IPS-11a (cell line): ENCODE measurements around the gene ADAM17.
"Not testable (repeated sequence)": the region's sequence is repeated elsewhere in the genome, so short reads cannot be mapped to it uniquely, and the experiment has no call there.

Experiments used
- H3K4me3 ChIP-seq: one replicate; pipeline ENCODE4 v1.5.1; 2013; ENCODE audit warnings: low read depth, low read length, control low read depth

The ADAM17 gene

GRCh38 chr2:9555297-9556120 is at the start of gene ADAM17:
TSS of gene ADAM17 (minus strand) at chr2:9555830. CDS start at chr2:9555605, 225 bp downstream.
- peak within 1 kb of the TSS; percentile 79 for H3K4me3 ChIP-seq

GRCh38 chr2:9602412-9602811 is 46.8 kb upstream of the ADAM17 start:
- H3K4me3 ChIP-seq, result no peak overlapping the region

DNA sequence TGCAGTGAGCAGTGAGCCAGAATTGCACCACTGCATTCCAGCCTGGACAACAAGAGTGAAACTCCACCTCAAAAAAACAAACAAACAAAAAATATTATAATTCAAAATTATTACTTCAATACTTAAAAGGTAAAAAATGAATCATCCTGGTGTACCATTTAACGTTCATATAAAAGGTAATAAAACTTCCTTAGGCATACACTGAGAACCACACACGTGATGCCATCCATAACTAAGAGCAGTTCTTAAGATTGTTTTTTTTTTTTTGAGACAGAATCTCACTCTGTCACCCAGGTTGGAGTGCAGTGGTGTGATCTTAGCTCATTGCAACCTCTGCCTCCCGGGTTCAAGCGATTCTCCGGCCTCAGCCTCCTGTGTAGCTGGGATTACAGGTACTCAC is 45.8 kb upstream of the ADAM17 start:
- H3K4me3 ChIP-seq, result no peak overlapping the region

- H3K4me3 ChIP-seq, result no peak overlapping the region
Observed at GRCh38 chr2:9599430-9599829, 43.8 kb upstream of the ADAM17 start.

DNA sequence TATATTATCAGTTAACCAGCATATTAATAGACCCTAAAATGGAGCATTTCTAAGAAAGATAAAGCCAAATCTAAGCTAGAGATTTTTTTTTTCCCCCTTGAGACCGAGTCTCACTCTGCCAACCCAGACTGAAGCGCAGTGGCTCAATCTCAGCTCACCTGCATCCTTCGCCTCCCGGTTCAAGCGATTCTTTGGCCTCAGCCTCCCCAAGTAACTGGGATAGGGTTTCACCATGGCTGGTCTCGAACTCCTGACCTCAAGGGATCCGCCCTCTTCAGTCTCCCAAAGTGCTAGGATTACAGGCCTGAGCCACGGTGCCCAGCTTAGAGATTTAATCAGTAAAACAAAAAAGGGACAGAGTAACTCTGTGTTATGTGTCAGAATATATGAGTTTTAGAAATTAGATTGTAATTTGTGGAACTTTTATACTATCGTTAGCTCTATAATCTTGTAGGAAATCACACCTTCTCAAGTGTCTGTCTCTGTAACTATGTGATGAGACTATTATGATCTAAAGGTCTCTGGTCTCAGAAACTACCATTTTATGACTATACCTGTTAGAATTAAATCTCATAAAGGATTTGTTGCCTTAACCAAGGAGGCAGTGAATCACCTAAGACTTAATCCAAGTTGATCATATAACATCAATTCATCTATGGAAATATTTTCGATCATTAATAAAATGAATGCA is 41.1 kb upstream of the ADAM17 start:
- no peak overlapping the region for H3K4me3 ChIP-seq

DNA sequence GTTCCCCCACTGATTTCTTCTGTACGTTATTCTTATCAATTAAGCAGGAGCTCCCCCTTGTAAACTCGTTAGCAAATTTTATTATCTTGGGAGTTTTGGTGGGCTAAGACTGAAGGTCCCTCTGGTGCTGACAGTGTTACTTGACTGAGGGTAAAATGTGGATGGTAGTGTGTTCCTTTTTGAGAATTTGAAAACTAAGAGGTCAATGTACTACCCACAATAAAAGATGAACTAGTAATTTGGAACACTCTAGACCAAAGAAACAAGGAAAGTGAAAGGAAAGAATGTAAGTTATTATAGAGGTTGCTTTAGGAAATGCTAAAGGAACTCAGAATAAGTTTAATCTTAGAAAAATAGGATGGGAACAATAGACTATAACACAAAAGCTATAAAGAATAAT is 40.1 kb upstream of the ADAM17 start:
- H3K4me3 ChIP-seq, result no peak overlapping the region

- not testable (repeated sequence) for H3K4me3 ChIP-seq
Observed at GRCh38 chr2:9595256-9595655, 39.6 kb upstream of the ADAM17 start.

DNA sequence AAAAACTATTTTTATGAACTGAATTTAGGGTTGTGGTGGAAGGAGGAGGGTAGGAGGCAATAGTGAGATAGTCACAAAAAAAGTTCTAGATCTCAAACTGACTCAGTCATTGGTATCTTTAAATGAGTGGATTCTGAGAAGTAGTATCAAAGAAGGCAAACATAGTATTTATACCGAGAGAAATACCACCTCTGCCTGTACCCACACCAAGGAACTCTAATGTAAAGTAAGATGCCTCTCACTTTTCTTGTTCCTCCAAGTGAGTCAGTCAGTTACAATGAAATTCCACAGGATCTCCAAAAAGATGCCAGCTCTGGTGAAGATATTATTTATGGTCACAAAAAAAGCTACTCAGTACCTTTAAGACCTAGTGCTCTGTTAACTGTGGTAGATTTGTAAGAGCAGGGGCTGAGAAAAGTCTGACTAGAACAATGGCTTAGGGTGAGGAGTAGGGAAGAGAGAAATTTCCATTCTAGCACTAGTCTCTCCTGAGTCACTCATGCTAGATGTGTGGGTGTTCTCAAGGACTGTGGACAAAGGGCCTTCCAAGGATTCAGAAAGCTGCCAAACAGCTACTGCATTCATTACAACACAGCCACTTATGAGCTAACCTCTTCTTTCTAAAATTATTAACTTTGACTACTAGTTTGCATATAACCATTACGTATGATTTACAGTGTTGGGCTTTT is 38.9 kb upstream of the ADAM17 start:
- no peak overlapping the region for H3K4me3 ChIP-seq

- H3K4me3 ChIP-seq, result no peak overlapping the region
Observed at GRCh38 chr2:9593925-9594324, 38.3 kb upstream of the ADAM17 start.

- no peak overlapping the region for H3K4me3 ChIP-seq
Observed at GRCh38 chr2:9592699-9593098, 37.1 kb upstream of the ADAM17 start.

GRCh38 chr2:9590641-9591040 is 35.0 kb upstream of the ADAM17 start:
- no peak overlapping the region for H3K4me3 ChIP-seq

GRCh38 chr2:9586465-9586864 is 30.8 kb upstream of the ADAM17 start:
- no peak overlapping the region for H3K4me3 ChIP-seq

DNA sequence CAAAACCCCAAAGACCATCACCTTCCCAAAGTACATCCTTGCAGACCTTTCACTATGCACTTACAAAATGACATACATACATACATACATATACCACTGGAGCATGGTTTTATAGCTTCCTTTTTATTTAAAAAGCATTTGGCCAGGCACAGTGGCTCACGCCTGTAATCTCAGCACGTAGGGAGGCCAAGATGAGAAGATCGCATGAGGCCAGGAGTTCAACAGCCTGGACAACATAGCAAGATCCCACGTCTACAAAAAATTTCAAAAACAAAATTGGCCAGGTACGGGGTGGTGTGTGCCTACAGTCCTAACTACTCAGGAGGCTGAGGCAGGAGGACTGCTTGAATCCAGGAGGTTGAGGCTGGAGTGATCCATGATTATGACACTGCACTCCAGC is 29.9 kb upstream of the ADAM17 start:
- H3K4me3 ChIP-seq, result no peak overlapping the region

DNA sequence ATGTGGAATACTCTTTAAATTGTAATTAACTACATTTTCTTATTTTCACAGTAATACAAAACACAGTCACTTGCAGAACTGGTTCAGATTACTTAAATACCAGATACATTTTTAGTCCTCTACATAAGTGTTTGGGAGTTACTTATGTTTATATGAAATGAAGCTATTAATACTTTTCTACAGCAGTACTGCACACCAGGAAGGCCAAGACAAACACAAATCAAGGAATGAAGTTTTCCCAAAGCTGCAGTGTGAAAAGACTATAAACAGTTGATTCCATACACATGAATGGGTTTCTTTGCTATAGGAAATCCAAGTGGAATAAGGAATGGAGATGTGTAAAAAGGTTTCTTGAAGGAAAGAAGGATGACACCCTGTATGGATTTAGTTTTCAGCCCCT is 29.3 kb upstream of the ADAM17 start:
- H3K4me3 ChIP-seq, result not testable (repeated sequence)

DNA sequence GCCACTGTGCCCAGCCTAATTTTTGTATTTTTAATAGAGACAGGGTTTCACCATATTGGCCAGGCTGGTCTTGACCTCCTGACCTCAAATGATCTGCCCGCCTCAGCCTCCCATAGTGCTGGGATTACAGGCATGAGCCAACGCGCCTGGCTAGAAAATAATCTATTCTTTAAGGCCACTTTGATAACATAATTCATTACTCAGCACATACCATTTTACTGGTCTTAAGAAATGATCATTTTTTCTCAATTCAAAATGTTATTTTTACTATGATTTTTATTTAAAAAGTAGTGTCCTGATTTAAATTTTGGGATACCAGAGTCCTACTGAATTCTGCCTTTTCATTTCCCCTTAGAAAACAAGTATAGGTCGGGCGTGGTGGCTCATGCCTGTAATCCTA is 27.0 kb upstream of the ADAM17 start:
- no peak overlapping the region for H3K4me3 ChIP-seq

- H3K4me3 ChIP-seq, result no peak overlapping the region
Observed at GRCh38 chr2:9578467-9579235, 23.0 kb upstream of the ADAM17 start.

DNA sequence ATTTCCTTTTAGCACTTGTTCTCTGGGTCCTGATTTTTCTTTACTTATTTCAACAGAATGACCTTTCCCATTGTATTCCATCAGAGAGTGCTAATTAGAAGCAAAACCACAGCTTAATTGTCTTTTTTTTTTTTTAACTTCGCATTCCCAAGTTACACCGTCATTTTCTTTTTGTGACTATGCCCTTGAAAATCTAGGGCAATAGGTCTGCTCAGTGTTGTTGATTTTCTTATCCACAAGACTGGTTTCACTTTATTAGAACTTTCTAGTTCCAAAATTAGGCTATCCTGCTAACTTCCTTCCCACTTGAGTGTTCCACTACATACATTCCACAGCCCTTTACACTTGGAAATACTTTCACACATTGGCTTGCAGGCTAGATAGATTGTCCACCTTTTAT is 18.7 kb upstream of the ADAM17 start:
- no peak overlapping the region for H3K4me3 ChIP-seq

DNA sequence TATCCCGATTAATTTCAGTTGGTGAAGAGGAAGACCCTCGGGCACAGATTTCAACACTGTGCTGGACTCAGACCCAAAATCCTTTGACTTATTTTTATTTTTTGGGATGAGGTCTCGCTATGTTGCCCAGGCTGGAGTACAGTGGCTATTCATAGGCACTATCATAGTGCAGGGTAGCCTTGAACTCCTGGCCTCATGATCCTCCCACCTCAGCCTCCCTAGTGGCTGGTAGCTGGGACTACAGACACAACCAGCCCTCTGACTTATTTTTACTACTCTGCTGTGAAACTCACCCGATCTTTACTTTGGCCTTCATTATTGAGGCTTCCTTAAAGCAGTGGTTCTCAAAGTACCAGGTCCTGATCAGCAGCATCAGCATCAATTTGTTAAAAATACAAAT is 18.2 kb upstream of the ADAM17 start:
- H3K4me3 ChIP-seq, result no peak overlapping the region

DNA sequence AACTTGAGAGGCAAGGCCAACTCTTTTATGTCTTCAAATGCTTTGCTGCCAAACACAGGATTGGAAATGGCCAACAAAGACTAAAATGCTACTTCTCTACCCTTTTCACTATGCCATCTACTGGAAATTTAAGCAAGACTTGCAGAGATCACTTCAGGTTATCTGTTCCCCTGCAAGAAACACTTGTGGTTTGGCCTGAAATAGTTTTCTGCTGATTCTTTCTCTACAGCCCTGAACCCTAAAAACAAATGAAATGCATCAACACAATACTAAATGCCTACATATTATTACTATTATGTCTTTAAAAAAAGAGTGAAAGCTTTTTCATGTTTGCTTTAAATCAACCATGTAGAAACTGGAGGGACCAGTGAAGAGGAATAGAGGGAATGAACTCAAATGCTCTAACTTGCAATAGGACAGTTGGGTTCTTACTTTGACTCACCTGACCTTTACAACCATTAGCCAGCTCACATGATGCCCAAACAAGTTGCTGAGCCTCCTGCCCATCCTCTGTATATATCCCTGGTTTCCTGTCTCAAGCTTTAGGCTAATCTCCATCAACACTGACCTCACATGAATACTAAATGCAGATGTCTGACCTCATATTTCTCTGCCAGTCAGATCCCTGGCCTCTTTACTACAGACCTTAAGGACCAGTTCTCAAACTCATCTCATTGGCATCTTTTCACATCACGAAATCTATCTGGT is 17.5 kb upstream of the ADAM17 start:
- H3K4me3 ChIP-seq, result no peak overlapping the region
